SKM-1 (cell line): ENCODE data around the gene WNT5A.
A peak's percentile ranks its signal among the peaks of the same experiment; 100 is the strongest.
"Not testable (repeated sequence)": the region's sequence is repeated elsewhere in the genome, so short reads cannot be mapped to it uniquely, and the experiment has no call there.

Experiments used
- DNase-seq: peaks from one replicate; lab custom pipeline; 2025; ENCODE audit not compliant: unreplicated experiment; lab: John Stamatoyannopoulos, UW

Gene WNT5A

GRCh38 chr3:55507808-55508207 lies 20.7 kb upstream of the WNT5A start:
- no peak for DNase-seq

GRCh38 chr3:55505776-55506175 lies 18.7 kb upstream of the WNT5A start:
- DNase-seq = no peak

GRCh38 chr3:55505102-55505501 lies 18.0 kb upstream of the WNT5A start:
- DNase-seq = not testable (repeated sequence)

GRCh38 chr3:55501905-55502304 lies 14.8 kb upstream of the WNT5A start:
- no peak for DNase-seq

- DNase-seq = no peak
Measured at GRCh38 chr3:55500555-55501330, 13.6 kb upstream of the WNT5A start.

GRCh38 chr3:55498520-55498919 lies 11.4 kb upstream of the WNT5A start:
- no peak for DNase-seq

GRCh38 chr3:55497250-55497649 lies 10.1 kb upstream of the WNT5A start:
- DNase-seq = no peak

GRCh38 chr3:55494976-55495375 lies 7.9 kb upstream of the WNT5A start:
- DNase-seq = no peak

- no peak for DNase-seq
Measured at GRCh38 chr3:55492976-55493375, 5.9 kb upstream of the WNT5A start.

GRCh38 chr3:55491296-55491816 lies 4.2 kb upstream of the WNT5A start:
- DNase-seq = no peak

- no peak for DNase-seq
Measured at GRCh38 chr3:55490276-55490913, 3.3 kb upstream of the WNT5A start.

GRCh38 chr3:55489798-55490132 lies 2.7 kb upstream of the WNT5A start:
- no peak for DNase-seq

GRCh38 chr3:55488398-55489055 lies 1.4 kb upstream of the WNT5A start:
- DNase-seq = no peak

GRCh38 chr3:55487381-55488241 lies 505 bp upstream of the WNT5A start:
- no peak for DNase-seq

GRCh38 chr3:55486101-55486856 lies 827 bp downstream of the WNT5A start:
- DNase-seq = no peak

- DNase-seq = peak; percentile 68
Measured at GRCh38 chr3:55484801-55485791, 2.0 kb downstream of the WNT5A start.

- DNase-seq = no peak
Measured at GRCh38 chr3:55484191-55484689, 2.9 kb downstream of the WNT5A start.

GRCh38 chr3:55483196-55484095 lies 3.7 kb downstream of the WNT5A start:
- no peak for DNase-seq
